NCI-H2227 (cell line): Measurements from ENCODE around the gene ADA.
A peak's percentile ranks its signal among the peaks of the same experiment; 100 is the strongest.

Experiments
- DNase-seq: peaks from one replicate; lab custom pipeline; 2025; ENCODE audit not compliant: unreplicated experiment; lab: John Stamatoyannopoulos, UW

ADA gene

DNA sequence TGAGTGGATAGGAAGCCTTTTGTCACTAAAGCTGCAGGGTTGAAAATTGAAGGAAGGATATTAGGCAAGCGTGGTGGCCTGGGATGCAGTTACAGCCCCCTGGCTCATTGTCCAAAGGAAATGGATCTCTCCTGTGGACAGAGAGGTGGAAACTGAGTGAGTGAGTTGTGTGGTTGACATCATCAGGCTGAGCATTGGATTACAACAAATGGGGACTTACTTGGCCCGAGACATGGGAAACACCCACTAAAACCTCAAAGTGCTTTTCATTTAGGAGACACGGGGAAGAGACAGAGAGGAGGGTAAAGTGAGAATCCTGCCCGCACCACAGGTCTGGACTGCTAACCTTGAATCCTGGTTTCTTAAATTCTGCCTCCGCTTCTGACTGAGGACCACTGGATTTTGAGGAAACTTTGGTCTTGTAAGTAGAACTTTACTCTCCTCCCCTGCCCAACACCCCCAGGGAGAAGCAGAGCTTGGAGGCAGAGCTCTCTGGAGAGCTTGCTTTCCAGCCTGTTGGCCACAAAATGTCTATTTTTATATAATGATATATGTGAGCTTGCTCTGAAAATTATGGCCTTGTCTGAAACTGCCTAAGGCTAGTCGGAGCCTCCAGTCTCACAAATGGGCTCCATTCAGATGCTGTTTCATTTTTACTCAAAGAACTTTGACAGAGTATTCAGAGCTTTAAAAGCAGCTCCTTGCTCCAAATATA is 69.0 kb downstream of the ADA start, which contains the start of gene PKIG:
Gene PKIG, plus strand, starts transcription at position 269 of the 715 bp plus-strand sequence. CDS start 31,978 bp downstream, outside the sequence.
- peak; percentile 22 for DNase-seq

DNA sequence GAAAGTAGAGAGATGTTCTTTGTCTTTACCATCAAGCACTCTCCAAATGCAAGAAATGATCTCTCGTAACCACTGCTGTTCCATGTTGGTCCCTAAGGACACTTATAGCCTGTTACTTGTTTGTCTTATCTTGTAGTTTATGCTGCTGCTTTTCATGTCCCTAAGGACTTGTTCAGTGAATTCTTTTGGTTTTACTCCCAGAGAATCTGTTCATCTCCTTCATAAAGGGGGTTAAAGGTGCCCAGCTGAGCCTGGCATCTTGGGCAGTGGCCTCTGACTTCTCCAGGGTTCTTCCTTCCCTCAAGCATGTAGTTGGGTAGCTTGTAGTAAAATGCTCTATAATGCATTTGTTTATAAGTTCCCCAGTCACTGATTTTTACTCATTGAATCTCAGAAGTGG is 70.0 kb downstream of the ADA start:
- no peak for DNase-seq

DNA sequence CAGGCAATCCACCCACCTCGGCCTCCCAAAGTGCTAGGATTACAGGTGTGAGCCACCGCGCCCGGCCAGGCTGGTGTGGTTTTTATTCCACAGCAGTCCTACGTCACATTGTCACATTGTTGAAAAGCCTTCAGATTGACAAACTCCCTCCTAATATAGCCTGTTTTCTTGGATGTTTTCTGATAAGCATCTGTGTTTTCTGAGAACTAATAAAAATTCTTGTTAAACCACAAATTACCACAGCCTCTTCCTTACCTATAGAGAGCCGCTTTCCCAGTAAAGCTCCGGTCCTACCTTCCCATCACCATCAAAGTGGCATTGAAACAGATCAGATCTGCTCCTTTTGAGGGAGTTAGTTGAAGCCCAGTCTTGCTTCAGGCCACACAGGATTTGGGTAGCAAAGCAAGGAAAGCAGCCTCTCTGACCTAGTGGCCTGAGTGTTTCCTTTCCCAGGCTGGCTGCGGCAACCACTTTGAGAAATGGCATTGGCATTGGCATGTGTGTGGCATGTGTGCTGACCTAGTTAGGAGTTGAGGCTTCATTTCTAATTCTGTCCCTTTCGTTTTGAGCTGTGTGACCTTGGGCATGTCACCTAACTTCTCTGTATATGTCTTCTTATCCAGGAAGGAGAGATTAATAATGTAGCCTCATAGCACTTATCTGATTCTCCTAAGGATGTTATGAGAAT is 70.8 kb downstream of the ADA start:
- DNase-seq = no peak

DNA sequence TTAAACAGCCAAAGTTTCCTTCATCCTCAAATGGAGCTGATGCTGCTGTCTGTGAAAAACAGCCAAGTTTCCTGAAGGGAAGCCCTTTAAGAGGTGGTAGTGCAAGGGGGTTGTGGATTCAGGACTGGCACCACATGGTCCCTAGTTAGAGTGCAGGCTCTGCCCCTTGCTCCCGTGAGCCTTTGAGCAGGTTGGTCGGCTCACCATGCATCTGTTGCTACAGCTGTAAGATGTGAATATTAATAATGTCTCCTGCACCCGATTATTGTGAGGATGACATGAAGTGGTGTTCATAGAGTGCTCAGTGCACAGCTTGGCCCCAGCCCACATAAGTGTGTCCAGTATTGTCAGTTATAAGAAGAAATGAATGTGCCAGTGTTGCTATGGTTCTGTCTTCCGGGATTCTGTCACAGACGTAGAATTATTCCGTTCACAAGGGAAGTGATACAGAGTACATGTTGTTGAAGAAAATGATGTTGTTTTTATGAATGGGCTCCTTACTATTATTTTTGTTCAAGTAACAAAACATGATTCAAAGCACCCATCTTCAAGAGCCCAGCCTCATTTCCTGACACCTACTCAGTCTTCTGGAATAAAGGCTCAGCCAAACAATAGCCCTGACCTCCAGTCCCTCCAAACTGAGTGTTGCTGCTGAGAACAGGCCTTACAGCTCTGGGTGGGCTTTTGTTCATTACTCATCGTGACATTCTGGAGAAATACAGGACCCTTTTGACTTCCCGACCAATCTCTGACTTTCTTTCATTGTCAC is 72.0 kb downstream of the ADA start:
- no peak for DNase-seq

DNA sequence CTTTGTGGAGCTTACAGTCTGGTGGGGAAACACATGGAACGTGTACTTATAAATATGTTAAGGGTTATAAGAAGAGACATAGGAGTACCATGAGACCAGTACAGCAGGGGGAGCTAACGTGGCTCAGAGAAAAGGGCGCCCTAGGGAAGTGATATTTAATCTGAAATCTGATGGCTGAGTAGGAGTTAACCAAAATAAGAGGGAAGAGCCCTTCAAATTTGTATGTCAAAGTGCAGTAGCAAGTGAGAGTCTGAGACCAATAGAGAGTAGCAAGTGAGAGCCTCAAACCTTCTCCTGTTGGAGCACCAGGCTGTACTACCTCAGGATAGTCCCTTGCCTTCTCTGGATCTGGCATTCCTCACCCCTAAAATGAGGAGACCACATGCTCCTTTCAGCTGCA is 75.2 kb downstream of the ADA start:
- DNase-seq = no peak

DNA sequence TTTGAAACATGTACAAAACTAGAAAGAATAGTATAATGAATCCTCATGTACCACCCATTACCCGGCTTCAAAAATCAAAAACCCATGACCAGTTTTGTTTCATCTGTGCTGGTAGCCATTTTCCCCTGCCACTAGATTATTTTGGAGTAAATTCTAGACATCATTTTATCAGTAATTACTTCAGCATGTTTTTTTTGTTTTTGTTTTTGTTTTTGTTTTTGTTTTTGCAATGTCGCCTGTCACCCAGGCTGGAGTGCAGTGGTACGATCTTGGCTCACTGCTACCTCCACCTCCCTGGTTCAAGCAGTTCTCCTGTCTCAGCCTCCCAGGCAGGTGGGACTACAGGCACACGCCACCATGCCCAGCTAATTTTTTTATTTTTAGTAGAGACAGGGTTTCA is 77.1 kb downstream of the ADA start:
- no peak for DNase-seq

DNA sequence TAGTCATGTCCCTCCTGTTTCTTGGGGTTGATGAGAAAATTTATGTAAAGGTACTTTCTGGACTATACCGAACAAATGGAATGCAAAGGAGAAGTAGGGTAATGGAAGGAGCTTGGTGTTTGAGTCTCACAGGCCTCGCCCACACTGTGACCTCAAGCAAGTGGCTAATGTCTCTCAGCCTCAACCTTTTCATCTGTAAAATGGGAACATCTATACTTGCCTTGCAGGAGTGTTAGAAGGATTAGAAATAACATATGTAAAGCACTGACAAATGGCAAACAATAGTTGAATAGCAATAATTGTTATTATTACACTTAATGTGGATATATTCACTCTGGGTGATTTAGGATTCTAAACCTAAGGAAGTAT is 78.0 kb downstream of the ADA start:
- no peak for DNase-seq

DNA sequence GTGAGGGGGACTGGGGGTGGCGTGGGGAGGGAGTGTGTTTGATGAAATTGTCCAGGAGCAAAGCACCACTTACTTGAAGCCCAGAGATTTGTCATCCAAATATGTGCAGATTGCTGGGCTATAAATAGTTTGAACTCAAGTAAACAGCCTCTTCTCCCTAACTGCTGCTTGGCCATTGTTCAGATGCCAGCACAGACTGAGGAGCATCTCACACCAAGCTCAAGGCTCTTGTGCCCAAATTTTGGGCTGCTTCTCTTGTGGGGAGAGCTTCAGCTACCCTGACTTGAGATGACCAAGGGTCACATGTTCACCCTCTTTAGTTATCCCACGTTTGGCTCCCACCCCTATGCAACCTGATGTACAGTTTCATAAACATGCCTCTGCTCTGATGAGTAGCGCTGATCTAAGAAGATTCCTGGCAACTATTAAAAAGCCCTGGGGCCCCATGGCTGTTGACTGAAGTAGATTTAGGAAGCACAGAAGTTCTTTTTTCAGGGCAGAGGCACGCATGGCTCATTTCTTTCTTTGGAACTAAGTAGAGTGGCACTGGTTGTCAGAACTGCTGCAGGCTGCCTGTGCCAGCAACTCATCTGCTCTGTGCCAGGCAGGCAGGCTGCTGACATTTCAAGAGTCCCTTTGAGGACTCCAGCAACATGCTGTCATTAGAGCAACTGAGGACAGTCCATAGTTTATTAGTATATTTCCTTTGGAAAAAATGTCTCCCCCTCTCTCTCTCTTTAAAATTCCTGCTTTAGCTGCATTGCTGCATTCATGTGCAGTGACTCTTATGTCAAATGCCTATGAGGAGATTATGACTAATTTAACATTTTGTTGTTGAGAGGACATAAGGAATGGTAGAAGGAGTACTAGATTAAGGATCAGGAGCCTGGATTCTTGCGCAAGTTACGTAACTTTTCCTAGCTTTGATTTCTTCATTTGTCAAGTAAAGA is 78.7 kb downstream of the ADA start:
- peak; percentile 34 for DNase-seq

DNA sequence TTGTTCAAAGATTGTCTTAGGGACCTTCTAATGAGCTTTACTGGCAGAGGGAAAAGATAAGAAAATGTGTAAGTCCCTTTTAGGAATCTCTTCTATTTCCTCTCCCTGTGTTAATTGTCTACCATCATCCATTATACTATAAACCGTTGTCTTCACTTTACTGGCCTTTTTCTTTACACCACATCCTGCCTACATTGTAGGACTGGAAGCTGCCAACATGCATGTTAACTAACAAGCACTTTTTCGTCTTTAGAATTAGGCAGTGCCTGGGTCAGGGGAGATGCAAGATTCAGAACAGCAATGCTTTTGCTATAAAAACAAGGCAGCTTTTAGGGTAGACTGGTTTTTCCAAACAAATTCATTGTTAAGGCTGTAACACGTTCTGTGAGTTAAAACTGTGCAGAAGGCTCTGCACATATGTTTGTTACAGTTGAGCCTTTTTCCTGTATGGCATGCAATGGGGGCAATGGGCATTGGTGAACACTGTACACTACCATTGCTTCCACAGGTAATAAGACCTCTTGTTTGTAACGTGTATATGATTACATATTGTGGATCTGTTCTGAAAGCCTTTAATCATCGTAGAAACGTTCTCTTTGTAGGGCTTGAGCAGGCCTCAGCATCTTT is 80.0 kb downstream of the ADA start:
- no peak for DNase-seq

DNA sequence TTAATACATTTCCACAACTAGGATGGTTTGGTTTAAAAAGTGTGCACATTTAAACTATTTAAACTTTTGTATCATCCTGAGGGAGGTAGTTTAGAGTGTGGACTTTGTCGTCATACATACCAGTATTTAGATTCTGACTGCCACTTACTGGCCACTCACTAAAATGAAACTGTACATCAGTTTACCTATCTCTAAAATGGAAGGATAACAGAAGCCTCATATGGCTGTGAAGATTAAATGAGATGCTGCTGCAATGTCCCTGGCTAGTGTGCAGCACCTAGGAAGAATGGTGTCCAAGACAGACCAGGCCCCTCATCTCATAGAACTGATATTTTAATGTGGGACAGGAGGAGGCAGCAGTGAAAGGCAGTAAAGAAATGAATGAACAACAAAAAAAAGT is 81.1 kb downstream of the ADA start:
- no peak for DNase-seq
